ENCODE results near the gene BRMS1L. TPM values are rescaled to one million over a fixed set of nuclear protein-coding genes. Genes with fewer than 3 reads are reported as not detected.

Gene BRMS1L
- total and polyA plus RNA-seq, 2 of the 13 experiments (the other 11 are each of a cell fraction or from before 2014, with no cell fraction given), result 21.1 to 23.8 TPM

- peak overlapping the region; percentile 95 for H3K9ac ChIP-seq (ENCODE audit: insufficient read depth, low read depth, low read length)
- peak overlapping the region; percentile 82 for H3K4me2 ChIP-seq (ENCODE audit: low read depth, low read length)
- CTCF ChIA-PET (ENCODE audit: low intra/inter-chr PET ratio, low total read pairs), result no interaction called here
- no TSS peak for BruUV-seq (replicated peaks)
- DNase-seq (ENCODE audit: low spot score) (no peak), ATAC-seq (no peak), FAIRE-seq (no peak)
- H4K20me1 ChIP-seq (ENCODE audit: insufficient read depth, low read length), result 0 out of 2 replicates have a peak, but pooled peaks cover 8% of the 10 kb centered on the region
- peak overlapping the region; percentile 85 to 96 (median 86) for H3K4me3 ChIP-seq (replicated peaks in 1 of 3; ENCODE audit: insufficient read depth in 1 of 3, low read depth in 2 of 3, low read length in 3 of 3)
- H3K27ac ChIP-seq (ENCODE audit: extremely low read length, insufficient read depth, low read length), result peak overlapping the region; percentile 89
- WGBS (ENCODE audit: low lambda C conversion rate), result 1% methylated on average over 11 of the region's 11 CpGs
- peaks cover 3 to 9% of the 10 kb centered on the region in 2 experiments; a peak in 4 of 5 replicates for H3K36me3 ChIP-seq (replicated peaks in 1 of 2; ENCODE audit: control insufficient read depth in 1 of 2, insufficient read depth in 2 of 2, low read length in 2 of 2)
- no peaks in the 10 kb centered on the region for H3K9me3 ChIP-seq (ENCODE audit: low read length)
- peaks cover 54% of the 10 kb centered on the region for H3K79me2 ChIP-seq (ENCODE audit: insufficient read depth, low read length)
- intact Hi-C loops (cut with micrococcal nuclease; ENCODE audit: unreplicated experiment) (loop anchor here (5.0 to 10.0 kb wide), 5 partner anchors 101 to 763 kb away; partner anchors contain the start of genes FAM177A1, PPP2R3C, PRORP and PSMA6), in situ Hi-C loops (cut with HindIII; ENCODE audit: extremely low pct_ligation_motif_present, low pct_unique_long_range_greater_than_20kb) (loop anchor here (25.0 kb wide), 1 partner anchor 671 kb away; no protein-coding TSS in a partner anchor)
- POLR2A ChIA-PET, result interaction anchor here (1.0 to 3.9 kb wide), 8 partner anchors 10 to 516 kb away, joined by 3 to 81 read pairs (median 3); partner anchors contain the start of genes BRMS1L and PSMA6
- no peaks in the 10 kb centered on the region; a peak in 1 of 5 replicates for H3K27me3 ChIP-seq (ENCODE audit: control insufficient read depth in 1 of 2, insufficient read depth in 2 of 2, low read length in 2 of 2)
- H2AFZ ChIP-seq (ENCODE audit: low read length), result no peak overlapping the region
- H3K4me1 ChIP-seq (ENCODE audit: insufficient read depth, low read length), result peaks cover 58% of the 10 kb centered on the region
- TF ChIP-seq ZNF580 (CRISPR knock-in tag; IDR thresholded peaks at IDR 0.05; ENCODE audit: borderline replicate concordance, low read depth), result 0 out of 2 replicates have a peak, but pooled peaks have one; percentile 2
- TF ChIP-seq RAD21 (CRISPR knock-in tag; IDR thresholded peaks at IDR 0.05), result 0 out of 2 replicates have a peak, but pooled peaks have one; percentile 15
- no peak for TF ChIP-seq ZNF333 (CRISPR knock-in tag; IDR thresholded peaks at IDR 0.05; ENCODE audit: borderline replicate concordance)
- peak; percentile 91; the same call in 1 of the 2 replicates for TF ChIP-seq ZNF44 (CRISPR knock-in tag; IDR thresholded peaks at IDR 0.05)
- no peak for TF ChIP-seq FOXO4 (CRISPR knock-in tag; conservative IDR thresholded peaks at IDR 0.05)
- TF ChIP-seq THAP8 (CRISPR knock-in tag; IDR thresholded peaks at IDR 0.05; ENCODE audit: borderline replicate concordance), result no peak
- 0 out of 2 replicates have a peak, but pooled peaks have one; percentile 41 for TF ChIP-seq ZNF232 (CRISPR knock-in tag; IDR thresholded peaks at IDR 0.05; ENCODE audit: borderline replicate concordance)
- no peak for TF ChIP-seq SMAD1 (CRISPR knock-in tag; IDR thresholded peaks at IDR 0.05; ENCODE audit: borderline replicate concordance, low read depth)
- no peak for TF ChIP-seq ZNF225 (CRISPR knock-in tag; IDR thresholded peaks at IDR 0.05)
- no peak for TF ChIP-seq ZNF281 (CRISPR knock-in tag; IDR thresholded peaks at IDR 0.05; ENCODE audit: borderline replicate concordance)
- no peak for TF ChIP-seq MXD1 (CRISPR knock-in tag; IDR thresholded peaks at IDR 0.05)
- TF ChIP-seq MEIS2 (CRISPR knock-in tag; IDR thresholded peaks at IDR 0.05), result no peak
- TF ChIP-seq BRCA1 (CRISPR knock-in tag; IDR thresholded peaks at IDR 0.05), result peak; percentile 13; the same call in 1 of the 2 replicates
- TF ChIP-seq PITX1 (CRISPR knock-in tag; IDR thresholded peaks at IDR 0.05), result 0 out of 2 replicates have a peak, but pooled peaks have one; percentile 7
- TF ChIP-seq ATF4 (CRISPR knock-in tag; IDR thresholded peaks at IDR 0.05), result peak in 1 of 2 experiments; percentile 22; a peak in 1 of 4 replicates
- 0 out of 2 replicates have a peak, but pooled peaks have one; percentile 8 for TF ChIP-seq ZNF337 (CRISPR knock-in tag; IDR thresholded peaks at IDR 0.05; ENCODE audit: borderline replicate concordance, low read depth)
Observed at GRCh38 chr14:35808076-35808637, 18.0 kb upstream of the BRMS1L start.

All from HepG2 (cell line).